ENCODE measurements around the gene FBXO9.
"Not testable (repeated sequence)": the region's sequence is repeated elsewhere in the genome, so short reads cannot be mapped to it uniquely, and the experiment has no call there.

Gene FBXO9

DNA sequence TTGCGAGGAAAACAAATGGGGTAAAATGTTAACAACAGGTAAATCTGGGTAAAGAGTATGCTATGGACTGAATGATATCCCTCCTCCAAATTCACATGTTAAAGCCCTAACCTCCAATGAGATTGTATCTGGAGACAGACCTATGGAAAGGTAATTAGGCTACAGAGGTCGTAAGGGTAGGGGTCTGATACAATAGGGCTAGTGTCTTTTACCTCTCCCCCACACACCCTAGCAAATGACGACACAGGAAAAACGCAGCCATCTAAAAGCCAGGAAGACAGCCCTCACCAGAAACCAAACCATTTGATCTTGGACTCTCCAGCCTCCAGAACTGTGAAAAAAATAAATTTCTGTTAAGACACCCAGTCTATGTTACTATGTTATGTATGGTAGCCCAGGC lies 20.6 kb upstream of the FBXO9 start:
- TF ChIP-seq ZFX (IDR thresholded peaks at IDR 0.05; ENCODE audit: borderline replicate concordance) = no peak
- TF ChIP-seq, protein P1, sequence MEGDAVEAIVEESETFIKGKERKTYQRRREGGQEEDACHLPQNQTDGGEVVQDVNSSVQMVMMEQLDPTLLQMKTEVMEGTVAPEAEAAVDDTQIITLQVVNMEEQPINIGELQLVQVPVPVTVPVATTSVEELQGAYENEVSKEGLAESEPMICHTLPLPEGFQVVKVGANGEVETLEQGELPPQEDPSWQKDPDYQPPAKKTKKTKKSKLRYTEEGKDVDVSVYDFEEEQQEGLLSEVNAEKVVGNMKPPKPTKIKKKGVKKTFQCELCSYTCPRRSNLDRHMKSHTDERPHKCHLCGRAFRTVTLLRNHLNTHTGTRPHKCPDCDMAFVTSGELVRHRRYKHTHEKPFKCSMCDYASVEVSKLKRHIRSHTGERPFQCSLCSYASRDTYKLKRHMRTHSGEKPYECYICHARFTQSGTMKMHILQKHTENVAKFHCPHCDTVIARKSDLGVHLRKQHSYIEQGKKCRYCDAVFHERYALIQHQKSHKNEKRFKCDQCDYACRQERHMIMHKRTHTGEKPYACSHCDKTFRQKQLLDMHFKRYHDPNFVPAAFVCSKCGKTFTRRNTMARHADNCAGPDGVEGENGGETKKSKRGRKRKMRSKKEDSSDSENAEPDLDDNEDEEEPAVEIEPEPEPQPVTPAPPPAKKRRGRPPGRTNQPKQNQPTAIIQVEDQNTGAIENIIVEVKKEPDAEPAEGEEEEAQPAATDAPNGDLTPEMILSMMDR (IDR thresholded peaks at IDR 0.05) = no peak
- no peak overlapping the region for H3K27ac ChIP-seq

DNA sequence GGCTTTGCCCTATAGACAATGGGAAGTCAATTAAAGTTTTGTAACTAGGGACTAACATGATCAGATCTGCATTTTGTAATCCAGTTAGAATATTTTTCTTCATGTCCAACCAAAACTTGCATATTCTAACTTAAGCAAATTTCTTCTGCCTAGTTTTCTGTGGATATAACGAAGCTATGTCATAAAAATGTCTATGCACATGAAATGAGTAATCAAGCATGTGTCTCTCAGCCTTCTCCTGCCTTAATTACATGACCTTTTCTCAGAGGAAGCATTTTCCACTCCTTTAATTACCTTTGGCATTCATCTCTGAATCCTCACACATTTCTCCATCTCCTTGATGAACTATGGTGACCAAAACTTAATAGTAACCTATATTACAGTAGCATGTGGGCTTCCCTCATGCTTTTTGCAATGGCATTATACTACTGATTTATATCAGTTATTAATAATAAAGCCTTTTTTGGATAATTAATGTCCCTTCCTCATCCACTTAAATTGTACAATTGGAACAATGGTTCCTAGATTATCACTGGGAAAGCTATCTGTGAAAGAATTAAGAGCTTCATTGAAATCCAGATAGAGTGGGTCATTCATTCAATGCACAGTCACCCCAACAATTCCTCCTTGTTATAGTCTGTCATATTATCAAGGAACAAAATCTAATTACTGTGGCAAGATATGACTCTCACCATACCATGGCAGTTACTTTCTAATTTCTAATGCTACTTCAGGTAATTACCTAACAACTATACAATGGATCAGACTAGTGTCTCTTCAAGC lies 19.1 kb upstream of the FBXO9 start:
- TF ChIP-seq, protein P1 (IDR thresholded peaks at IDR 0.05) = no peak
- TF ChIP-seq ZFX (IDR thresholded peaks at IDR 0.05; ENCODE audit: borderline replicate concordance) = no peak
- H3K27ac ChIP-seq = no peak overlapping the region

DNA sequence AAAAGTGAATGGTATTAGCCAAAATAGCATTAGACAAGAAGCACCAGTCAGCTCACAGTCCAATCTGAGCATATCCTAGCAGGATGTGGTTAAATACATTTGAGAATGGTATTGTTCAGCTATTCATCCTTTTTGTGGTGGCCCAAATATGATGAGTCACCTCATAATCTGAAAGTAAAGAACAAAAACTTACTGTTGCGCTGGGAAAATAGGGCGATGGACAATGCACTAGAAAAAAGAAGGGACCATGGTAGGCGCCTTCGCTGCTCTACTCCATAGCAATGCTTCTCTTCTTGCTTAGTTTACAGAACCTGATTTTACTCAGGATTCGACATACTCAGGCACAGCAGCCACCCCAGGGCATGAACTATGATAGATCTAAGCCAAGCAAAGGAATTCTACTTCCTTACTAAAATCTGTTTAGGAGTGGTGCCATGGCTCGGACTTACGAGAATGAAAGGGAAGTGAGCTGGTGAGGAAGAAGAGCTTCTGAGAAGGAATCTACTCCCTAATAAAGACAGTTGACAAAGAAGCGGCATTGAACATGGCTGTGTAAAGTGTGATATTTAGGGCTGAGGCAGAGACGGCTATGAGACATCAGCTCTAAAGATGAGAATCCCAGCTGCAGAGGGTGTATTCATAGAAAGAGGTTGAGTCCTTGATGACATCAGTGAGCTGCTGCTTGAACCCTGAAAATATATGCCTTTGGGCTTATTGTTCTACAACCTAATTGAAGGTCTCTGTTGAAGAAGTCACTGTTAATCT lies 16.6 kb upstream of the FBXO9 start:
- no peak overlapping the region for H3K27ac ChIP-seq
- TF ChIP-seq, protein P1 (IDR thresholded peaks at IDR 0.05) = no peak
- no peak for TF ChIP-seq ZFX (IDR thresholded peaks at IDR 0.05; ENCODE audit: borderline replicate concordance)

DNA sequence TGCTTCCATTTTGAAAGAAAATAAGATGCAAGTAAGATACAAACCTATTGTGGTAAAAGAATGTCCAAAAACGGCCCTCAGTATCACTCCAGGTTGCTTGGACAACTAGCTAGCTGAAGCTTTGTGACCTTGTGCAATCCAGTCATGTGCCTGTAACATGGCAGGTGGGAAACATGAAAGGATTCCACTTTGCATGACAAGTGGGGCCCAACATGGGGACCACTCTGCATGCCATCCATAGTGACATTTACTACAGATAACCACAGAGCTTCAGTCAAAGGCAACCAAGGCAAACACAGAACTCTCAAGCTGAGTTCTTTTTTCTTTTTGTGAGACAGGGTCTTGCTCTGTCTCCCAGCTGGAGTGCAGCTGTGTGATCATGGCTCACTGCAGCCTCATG lies 15.8 kb upstream of the FBXO9 start:
- H3K27ac ChIP-seq = no peak overlapping the region
- TF ChIP-seq ZFX (IDR thresholded peaks at IDR 0.05; ENCODE audit: borderline replicate concordance) = no peak
- TF ChIP-seq, protein P1 (IDR thresholded peaks at IDR 0.05) = no peak

DNA sequence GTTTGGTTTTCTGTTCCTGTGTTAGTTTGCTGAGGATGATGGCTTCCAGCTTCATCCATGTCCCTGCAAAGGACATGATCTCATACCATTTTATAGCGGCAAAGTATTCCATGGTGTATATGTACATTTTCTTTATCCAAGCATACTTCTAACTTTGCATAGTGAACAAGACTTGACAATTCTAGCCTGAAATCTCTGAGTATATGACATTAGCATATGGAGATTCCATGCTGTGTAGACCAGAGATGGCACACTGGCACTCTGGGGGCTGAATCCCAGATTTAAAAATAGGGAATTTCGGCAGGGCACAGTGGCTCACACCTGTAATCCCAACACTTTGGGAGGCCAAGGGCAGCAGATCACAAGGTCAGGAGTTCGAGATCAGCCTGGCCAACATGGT lies 13.1 kb upstream of the FBXO9 start:
- H3K27ac ChIP-seq = not testable (repeated sequence)

DNA sequence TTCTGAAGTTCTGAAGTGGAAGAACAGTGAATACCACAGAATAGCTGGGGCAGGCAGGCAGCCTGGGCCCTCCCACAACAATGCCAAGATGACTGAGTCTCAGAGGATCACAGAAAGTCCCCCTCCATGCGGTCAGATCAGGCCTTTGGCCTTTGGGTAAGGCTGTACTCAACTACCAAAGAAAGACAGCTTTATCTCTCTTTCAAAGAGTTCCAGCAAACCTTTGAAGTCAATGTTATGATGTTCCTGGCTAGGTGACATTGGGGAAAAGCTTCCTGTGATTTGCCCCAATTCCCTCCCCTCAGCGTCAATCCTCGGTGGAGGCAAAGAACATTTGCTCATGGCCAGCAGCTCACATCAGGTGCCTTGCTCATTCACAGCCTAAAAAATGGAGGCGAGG lies 10.7 kb upstream of the FBXO9 start:
- H3K27ac ChIP-seq = no peak overlapping the region
- TF ChIP-seq, protein P1 (IDR thresholded peaks at IDR 0.05) = no peak
- TF ChIP-seq ZFX (IDR thresholded peaks at IDR 0.05; ENCODE audit: borderline replicate concordance) = no peak

DNA sequence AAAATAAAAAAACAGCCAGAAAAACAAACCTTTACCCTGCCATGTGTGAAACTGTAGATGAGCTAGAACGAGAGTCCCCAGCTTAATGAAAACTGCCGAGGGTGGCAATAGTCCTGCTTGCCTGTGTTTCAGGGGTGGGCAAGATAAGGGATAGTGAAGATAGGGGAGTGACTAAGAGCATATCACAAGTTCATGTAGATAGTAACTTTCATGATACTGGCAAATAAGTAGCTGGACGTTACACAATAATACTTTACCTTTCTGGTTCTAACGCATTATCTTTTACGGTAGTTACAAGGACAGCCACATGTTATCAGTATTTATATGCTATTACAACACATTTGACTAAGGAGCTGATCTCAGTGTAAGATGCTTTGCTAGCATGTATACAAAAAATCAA lies 9.3 kb upstream of the FBXO9 start:
- no peak overlapping the region for H3K27ac ChIP-seq

More for the DNA sequence above, 9.3 kb upstream of the FBXO9 start:
- no peak for TF ChIP-seq ZFX (IDR thresholded peaks at IDR 0.05; ENCODE audit: borderline replicate concordance)
- TF ChIP-seq, protein P1 (IDR thresholded peaks at IDR 0.05) = no peak

Data from 22Rv1 (cell line).